IPS DF 4.7 (cell line): Measurements from ENCODE around the gene RTN4RL1.
"Not testable (repeated sequence)": the region's sequence is repeated elsewhere in the genome, so short reads cannot be mapped to it uniquely, and the experiment has no call there.

Source experiments
- DNase-seq: peaks from one replicate; pipeline ENCODE4 v3.0.0-alpha.2; 2013; ENCODE audit warnings: low spot score; ENCODE audit errors: extremely low read depth

The RTN4RL1 gene

GRCh38 chr17:2003525-2003924 is 21.6 kb downstream of the RTN4RL1 start:
- no peak for DNase-seq

DNA sequence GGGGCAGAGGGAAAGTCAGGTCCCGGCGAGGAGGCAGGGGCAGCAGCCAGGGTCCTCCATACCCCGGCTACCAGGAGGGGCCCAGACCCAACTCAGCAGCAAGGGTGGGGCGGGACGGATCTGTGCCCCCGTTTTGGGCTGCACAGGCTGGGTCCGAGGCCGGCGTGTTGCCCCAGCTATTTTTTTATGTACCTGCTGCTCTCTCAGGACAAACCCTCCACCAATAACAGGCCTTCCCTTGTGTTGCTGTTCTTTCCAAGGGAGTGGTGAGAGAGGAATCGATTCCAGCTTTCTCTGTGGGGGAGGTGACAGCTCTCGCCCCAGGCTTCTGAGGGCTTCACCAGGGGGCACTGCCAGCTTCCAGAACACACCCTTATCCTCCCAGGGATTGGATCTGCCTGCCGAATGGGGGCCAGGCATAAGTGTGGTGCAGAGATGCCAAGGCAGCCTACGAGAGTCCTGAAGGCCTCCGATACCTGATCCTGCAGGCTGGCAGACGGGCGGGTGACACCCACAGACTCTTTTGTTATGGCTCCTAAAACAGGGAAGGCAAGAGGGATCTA is 22.3 kb downstream of the RTN4RL1 start:
- DNase-seq: no peak

DNA sequence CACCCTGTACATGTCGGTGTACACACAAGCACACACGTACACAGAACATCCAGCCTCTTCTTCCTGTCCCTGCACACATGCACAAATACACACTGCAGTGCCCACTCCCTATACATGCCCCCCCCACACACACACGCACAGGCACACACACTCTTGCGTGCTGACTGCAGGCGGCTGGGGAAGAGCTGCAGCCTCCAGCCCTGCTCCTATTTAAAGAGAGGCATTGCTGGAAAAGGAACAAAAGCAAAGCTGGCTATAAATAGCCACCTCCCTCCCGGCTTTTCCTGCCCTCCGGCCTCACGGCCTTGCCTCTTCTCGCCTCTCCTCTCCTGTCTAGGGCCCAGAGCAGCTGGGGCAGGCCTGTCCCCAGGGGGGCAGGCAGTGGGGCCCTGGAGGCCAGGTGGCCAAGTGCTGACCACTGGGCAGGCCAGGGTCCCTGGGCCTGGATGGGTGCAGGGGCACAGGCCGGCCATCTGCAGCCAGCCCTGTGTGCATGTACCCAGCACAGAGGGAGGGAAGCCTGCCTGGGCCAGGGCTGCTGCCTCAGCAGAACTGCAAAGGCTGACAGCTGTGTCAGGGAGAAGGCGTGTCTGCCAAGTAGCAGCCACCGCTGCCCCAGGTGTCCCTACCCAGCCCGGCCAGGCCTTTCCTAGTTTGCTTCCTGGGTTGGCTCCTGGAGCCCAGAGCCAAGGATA is 25.4 kb downstream of the RTN4RL1 start:
- no peak for DNase-seq

- DNase-seq: no peak
These were observed 27.0 kb downstream of the RTN4RL1 start for GRCh38 chr17:1997927-1998742.

- DNase-seq: no peak
These were observed 27.7 kb downstream of the RTN4RL1 start for GRCh38 chr17:1997289-1997926.

DNA sequence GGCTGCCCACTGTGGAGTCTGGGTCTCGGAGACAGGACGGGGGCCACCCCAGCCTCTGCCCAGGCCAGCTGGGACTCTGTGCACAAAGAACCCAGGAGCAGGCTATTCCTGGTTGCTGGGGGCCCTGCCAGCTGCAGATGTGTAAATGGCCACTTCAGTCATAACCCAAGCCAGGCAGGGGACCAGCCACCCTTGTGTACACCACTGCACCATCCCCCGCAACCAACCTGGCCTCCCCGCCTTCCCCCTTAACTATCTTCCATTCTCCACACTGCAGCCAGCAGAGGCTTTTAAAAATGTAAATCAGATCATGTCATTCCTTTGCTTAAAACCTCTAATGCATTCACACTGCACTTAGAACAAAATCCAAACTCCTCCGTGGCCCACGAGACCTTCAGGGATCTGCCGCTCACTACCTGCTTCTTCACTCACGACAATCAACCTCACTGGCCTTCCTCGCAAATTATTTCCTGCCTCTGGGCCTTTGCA is 28.3 kb downstream of the RTN4RL1 start:
- DNase-seq: no peak

DNA sequence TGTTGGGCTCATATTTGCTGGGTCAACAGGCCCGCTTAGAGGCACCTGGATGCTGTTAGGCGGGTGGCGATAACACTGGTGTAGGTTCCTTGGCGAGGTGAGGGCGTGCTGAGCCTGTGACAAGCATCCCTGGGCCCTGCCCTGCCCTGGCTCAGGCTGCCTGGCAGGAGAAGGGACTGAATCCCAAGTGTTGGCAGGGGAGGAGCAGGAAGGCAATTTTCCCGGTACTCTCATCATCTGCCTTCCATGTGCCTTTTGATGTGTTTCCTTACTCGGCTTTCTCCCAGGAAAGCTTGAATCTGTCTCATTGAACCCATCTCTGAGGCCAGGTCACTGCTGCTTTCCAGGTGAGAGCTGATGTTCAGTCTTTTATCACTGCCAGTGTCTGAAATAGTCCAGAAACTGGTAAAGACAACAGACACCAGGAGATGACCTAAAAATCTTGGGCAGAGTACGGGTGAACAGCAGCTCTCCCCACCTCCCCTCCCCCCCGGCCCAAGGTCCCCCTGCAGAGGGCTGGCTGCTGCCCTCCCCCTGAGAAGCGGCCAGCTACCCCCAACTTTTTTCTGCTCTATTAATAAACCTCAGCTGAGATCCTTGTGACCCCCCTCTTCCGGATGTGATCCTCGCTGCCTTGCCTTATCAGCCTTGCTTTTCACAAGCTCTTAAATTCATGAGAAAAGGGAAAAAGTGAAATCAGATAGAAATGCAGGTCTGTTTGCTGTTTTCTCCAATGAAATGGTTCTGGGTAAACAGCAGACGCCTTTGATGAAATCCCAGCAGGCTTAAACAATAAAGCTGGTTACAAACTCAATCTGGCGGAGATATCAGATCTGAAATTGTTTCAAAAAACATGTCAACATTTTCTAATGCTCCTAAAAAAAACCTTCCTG is 29.0 kb downstream of the RTN4RL1 start:
- DNase-seq: no peak

GRCh38 chr17:1995321-1995892 is 29.7 kb downstream of the RTN4RL1 start:
- no peak for DNase-seq

GRCh38 chr17:1994707-1995106 is 30.4 kb downstream of the RTN4RL1 start:
- no peak for DNase-seq

GRCh38 chr17:1992541-1992940 is 32.6 kb downstream of the RTN4RL1 start:
- DNase-seq: no peak

GRCh38 chr17:1989135-1989534 is 36.0 kb downstream of the RTN4RL1 start:
- no peak for DNase-seq

GRCh38 chr17:1986783-1987451 is 38.2 kb downstream of the RTN4RL1 start:
- DNase-seq: no peak

DNA sequence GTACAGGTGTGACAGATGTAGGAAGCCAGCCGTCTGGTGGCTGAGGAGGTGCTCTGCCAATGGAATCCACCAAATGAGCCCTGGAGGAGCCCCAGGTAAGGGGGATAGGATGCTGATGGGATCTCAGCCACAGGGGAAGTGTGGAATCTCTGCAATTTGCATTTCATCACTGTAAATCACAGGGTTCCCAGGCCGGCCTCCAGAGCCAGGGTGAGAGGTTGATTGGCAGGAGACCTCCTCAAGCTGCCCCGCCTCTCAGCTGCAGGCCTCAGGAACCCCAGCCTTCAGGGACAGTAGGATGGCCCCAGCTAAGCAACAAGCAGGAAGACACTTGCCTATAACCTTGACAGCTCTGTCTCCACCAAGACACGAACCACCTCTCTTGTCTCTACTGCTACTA is 39.4 kb downstream of the RTN4RL1 start:
- no peak for DNase-seq

GRCh38 chr17:1985093-1985492 is 40.0 kb downstream of the RTN4RL1 start:
- DNase-seq: no peak

DNA sequence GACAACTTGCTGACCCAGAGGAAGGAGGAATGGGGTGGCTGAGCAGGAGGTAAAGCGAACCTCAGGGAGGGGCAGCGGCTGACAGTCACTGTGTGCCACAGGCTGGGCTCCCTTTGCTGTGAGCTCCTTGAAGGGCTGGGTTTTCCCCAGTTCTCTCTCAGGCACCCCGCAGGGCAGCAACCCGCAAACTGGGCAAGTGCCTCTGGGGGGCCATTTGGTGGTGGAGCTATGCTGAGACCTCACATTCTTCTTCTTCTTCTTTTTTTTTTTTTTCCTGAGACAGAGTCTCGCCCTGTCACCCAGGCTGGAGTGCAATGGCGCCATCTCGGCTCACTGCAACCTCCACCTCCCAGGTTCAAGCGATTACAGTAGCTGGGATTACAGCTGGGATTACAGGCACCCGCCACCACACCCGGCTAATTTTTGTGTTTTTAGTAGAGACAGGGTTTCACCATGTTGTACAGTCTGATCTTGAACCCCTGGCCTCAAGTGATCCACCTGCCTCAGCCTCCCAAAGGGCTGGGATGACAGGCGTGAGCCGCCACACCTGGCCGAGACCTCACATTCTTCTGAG is 42.3 kb downstream of the RTN4RL1 start:
- DNase-seq: not testable (repeated sequence)

- no peak for DNase-seq
These were observed 44.4 kb downstream of the RTN4RL1 start for GRCh38 chr17:1980665-1981250.

DNA sequence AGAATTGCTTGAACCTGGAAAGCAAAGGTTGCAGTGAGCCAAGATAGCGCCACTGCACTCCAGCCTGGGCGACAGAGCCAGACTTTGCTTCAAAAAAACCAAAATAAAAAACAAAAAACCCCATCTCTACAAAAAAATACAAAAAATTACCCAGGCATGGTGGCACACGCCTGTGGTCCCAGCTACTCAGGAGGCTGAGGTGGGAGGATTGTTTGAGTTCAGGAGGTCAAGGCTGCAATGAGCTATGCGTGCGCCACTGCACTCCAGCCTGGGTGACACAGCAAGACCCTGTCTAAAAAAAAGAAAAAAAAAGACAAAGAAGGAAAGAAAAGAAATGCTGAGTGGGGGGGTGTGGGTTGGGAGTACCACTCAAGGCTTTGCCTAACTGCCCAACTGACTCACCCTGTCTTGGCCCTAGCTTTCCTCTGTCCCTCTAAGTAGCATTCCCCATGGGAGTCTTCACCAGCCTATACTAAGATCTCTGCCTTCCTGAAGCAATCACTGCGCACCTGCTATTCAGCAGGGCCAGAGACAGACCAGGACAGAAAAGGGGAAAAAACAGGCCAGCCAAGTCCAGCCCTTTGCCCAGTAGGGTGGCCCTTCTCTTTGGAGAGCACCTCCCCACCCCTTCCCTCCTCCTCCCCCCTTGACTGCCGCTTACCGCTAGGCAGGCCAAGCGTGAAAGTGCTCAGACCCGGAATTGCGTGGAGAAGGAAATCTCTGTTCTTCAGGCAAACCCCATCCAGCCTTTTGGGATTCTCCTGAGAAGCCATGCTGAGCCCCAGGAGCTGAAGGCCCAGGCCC is 45.8 kb downstream of the RTN4RL1 start:
- no peak for DNase-seq

- DNase-seq: no peak
These were observed 46.7 kb downstream of the RTN4RL1 start for GRCh38 chr17:1978396-1978949.
